GM23338 (cell line): ENCODE results near the gene CTSW. TPM values are rescaled to one million over a fixed set of nuclear protein-coding genes. Genes with fewer than 3 reads are reported as not detected.

ENCODE experiments used
- ATAC-seq: fragments of 200-7000 bp; cut with Tn5 transposase; 3 replicates; pipeline ENCODE4 v1.9.1; 2020
- DNase-seq: peaks from one replicate; pipeline ENCODE4 v3.0.0-alpha.2; 2015; ENCODE audit warnings: low spot score
- H2AFZ ChIP-seq: fragments of 200-600 bp; sonication (generic); 2 replicates; pipeline ENCODE4 v1.8.0; 2016; ENCODE audit warnings: antibody characterized with exemption, mild to moderate bottlenecking, moderate library complexity
- H3F3A ChIP-seq: fragments of 200-600 bp; sonication (generic); replicated peaks from 2 replicates; pipeline ENCODE4 v1.8.0; 2017; ENCODE audit warnings: antibody characterized with exemption, mixed run types, low read depth
- H3K27ac ChIP-seq: fragments of 200-600 bp; sonication (generic); 2 replicates; pipeline ENCODE4 v1.6.1; 2016; ENCODE audit warnings: low read depth
- H3K27me3 ChIP-seq: fragments of 200-600 bp; sonication (generic); 2 replicates; pipeline ENCODE4 v1.8.0; 2016; ENCODE audit warnings: mild to moderate bottlenecking, mixed run types, moderate library complexity; ENCODE audit not compliant: insufficient read depth
- H3K36me3 ChIP-seq: fragments of 200-600 bp; sonication (generic); 2 replicates; pipeline ENCODE4 v1.8.0; 2016; ENCODE audit warnings: mild to moderate bottlenecking; ENCODE audit not compliant: insufficient read depth
- H3K4me1 ChIP-seq: fragments of 200-600 bp; sonication (generic); 2 replicates; pipeline ENCODE4 v1.8.0; 2016; ENCODE audit warnings: mild to moderate bottlenecking, moderate library complexity; ENCODE audit not compliant: insufficient read depth
- H3K4me2 ChIP-seq: fragments of 200-600 bp; sonication (generic); 2 replicates; pipeline ENCODE4 v1.7.1; 2017; ENCODE audit warnings: mixed run types
- H3K4me3 ChIP-seq: fragments of 200-600 bp; sonication (generic); 2 replicates; pipeline ENCODE4 v1.6.1; 2016; ENCODE audit warnings: mixed run types
- H3K79me2 ChIP-seq: fragments of 200-600 bp; sonication (generic); replicated peaks from 2 replicates; pipeline ENCODE4 v1.8.0; 2017; ENCODE audit warnings: mild to moderate bottlenecking; ENCODE audit not compliant: insufficient read depth
- H3K9me2 ChIP-seq: fragments of 200-600 bp; sonication (generic); 2 replicates; pipeline ENCODE4 v1.8.0; 2017; ENCODE audit not compliant: insufficient read depth
- H4K20me1 ChIP-seq: fragments of 200-600 bp; sonication (generic); replicated peaks from 2 replicates; pipeline ENCODE4 v1.8.0; 2017; ENCODE audit warnings: mild to moderate bottlenecking; ENCODE audit not compliant: insufficient read depth
- H3K27ac Mint-ChIP-seq: 2 replicates; pipeline ENCODE4 v1.8.0; 2020; ENCODE audit warnings: inconsistent platforms, mild to moderate bottlenecking, moderate library complexity, mixed read lengths
- H3K27me3 Mint-ChIP-seq: 3 replicates; pipeline ENCODE4 v1.8.0; 2022; ENCODE audit warnings: low read depth, mild to moderate bottlenecking, moderate library complexity, mixed read lengths, inconsistent platforms; ENCODE audit not compliant: insufficient read depth, poor library complexity
- H3K36me3 Mint-ChIP-seq: 3 replicates; pipeline ENCODE4 v1.8.0; 2021; ENCODE audit warnings: low read depth, mild to moderate bottlenecking, inconsistent platforms, moderate library complexity, mixed read lengths
- H3K4me1 Mint-ChIP-seq: 3 replicates; pipeline ENCODE4 v1.8.0; 2020; ENCODE audit warnings: mild to moderate bottlenecking, inconsistent platforms, mixed read lengths
- H3K4me3 Mint-ChIP-seq: 3 replicates; pipeline ENCODE4 v1.8.0; 2021; ENCODE audit warnings: moderate library complexity, mild to moderate bottlenecking, inconsistent platforms, mixed read lengths
- H3K9me3 Mint-ChIP-seq: 3 replicates; pipeline ENCODE4 v1.8.0; 2020; ENCODE audit warnings: moderate library complexity, mild to moderate bottlenecking, inconsistent platforms, mixed read lengths
- CREB1 ChIP-seq: fragments of 250-450 bp; sonication (Bioruptor Pico); IDR thresholded peaks from 2 replicates; pipeline ENCODE4 v1.5.0; 2020; ENCODE audit warnings: low read depth, mild to moderate bottlenecking, moderate library complexity
- EZH2 ChIP-seq: fragments of 200-600 bp; sonication (generic); IDR thresholded peaks from one replicate; pipeline ENCODE4 v1.8.0; 2017; ENCODE audit warnings: antibody characterized with exemption, mild to moderate bottlenecking, low read depth; ENCODE audit not compliant: unreplicated experiment
- EZH2phosphoT487 ChIP-seq: fragments of 200-600 bp; sonication (generic); IDR thresholded peaks from one replicate; pipeline ENCODE4 v1.8.1; 2018; ENCODE audit warnings: antibody characterized with exemption; ENCODE audit not compliant: unreplicated experiment
- JUNB ChIP-seq: IDR thresholded peaks from one replicate; pipeline ENCODE4 v1.6.1; 2016; ENCODE audit warnings: antibody characterized with exemption; ENCODE audit not compliant: unreplicated experiment
- NANOG ChIP-seq: IDR thresholded peaks from 2 replicates; pipeline ENCODE4 v1.6.1; 2016; ENCODE audit warnings: antibody characterized with exemption, borderline replicate concordance
- POLR2AphosphoS5 ChIP-seq: IDR thresholded peaks from 2 replicates; pipeline ENCODE4 v1.6.1; 2016; ENCODE audit warnings: antibody characterized with exemption, low read depth
- STAT1 ChIP-seq: IDR thresholded peaks from one replicate; pipeline ENCODE4 v1.6.1; 2016; ENCODE audit warnings: antibody characterized with exemption; ENCODE audit not compliant: unreplicated experiment
- polyA plus RNA-seq: library from polyadenylated mRNA; unstranded; fragments of >200 nt; fragmentation: Nextera tagmentation; extraction: Ambion mirVana; gene quantifications from 2 replicates; pipeline ENCODE4 v1.2.1, GENCODE V29; 2016
- total RNA-seq: library from RNA; depleted of rRNA; stranded (reverse); fragments of >200 nt; shearing (Covaris generic); gene quantifications from 2 replicates; pipeline ENCODE4 v1.2.3, GENCODE V29; 2014
- TF ChIP-seq, protein P1 (sequence below): IDR thresholded peaks from 2 replicates; pipeline ENCODE4 v1.6.1; 2016; ENCODE audit warnings: antibody characterized with exemption
- TF ChIP-seq, protein P2 (sequence below): IDR thresholded peaks from one replicate; pipeline ENCODE4 v1.6.1; 2018; ENCODE audit warnings: antibody characterized with exemption; ENCODE audit not compliant: unreplicated experiment
- TF ChIP-seq, protein P3 (sequence below), 2 experiments: fragments of 200-600 bp in 1 of 2; sonication (generic) in 1 of 2; conservative IDR thresholded peaks; 2 replicates each; pipeline versions ENCODE4 v1.5.1 to v1.6.1; 2016 to 2017; ENCODE audit warnings: antibody characterized with exemption in 2 of 2, low read depth in 2 of 2, mild to moderate bottlenecking in 2 of 2, moderate library complexity in 1 of 2

CTSW gene
- total and polyA plus RNA-seq, 2 experiments from 2014 or later, result not detected

DNA sequence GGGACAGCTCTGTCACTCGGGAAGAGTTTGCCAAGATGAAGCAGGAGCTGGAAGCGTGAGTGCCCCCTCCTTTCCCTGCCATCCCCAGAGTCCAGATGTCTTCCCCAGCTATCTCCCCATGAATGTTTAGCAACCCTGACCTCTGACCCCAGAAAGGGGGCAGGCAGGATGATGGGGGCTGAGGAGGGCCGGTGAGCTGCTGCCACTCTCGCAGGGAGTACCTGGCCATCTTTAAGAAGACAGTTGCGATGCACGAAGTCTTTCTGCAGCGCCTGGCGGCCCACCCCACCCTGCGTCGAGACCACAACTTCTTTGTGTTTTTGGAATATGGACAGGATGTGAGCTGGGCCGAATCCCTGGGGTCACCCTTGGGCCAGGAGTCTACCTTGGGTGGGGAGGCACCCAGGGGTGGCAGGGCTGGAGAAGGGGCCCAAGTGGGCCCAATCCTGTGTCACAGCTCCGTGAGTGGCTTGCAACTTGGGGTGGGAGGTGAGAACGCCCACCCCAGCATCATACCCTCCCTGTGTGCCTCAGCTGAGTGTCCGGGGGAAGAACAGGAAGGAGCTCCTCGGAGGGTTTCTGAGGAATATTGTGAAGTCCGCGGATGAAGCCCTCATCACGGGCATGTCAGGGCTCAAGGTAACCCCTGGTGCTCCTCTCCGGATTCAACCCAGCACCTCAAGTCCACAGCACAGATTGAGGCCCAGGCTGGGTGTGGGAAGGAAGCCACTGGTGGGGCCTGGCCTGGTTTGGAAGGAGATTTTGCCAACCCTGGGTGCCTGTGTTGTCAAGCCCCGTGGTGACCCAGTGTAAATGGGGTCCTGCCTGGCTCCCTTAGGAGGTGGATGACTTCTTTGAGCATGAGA is 29.2 kb upstream of the CTSW start (continued):
- TF ChIP-seq, protein P1, sequence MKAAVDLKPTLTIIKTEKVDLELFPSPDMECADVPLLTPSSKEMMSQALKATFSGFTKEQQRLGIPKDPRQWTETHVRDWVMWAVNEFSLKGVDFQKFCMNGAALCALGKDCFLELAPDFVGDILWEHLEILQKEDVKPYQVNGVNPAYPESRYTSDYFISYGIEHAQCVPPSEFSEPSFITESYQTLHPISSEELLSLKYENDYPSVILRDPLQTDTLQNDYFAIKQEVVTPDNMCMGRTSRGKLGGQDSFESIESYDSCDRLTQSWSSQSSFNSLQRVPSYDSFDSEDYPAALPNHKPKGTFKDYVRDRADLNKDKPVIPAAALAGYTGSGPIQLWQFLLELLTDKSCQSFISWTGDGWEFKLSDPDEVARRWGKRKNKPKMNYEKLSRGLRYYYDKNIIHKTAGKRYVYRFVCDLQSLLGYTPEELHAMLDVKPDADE, result no peak
- TF ChIP-seq JUNB (no peak), CREB1 (no peak), EZH2 (no peak), NANOG (no peak), POLR2AphosphoS5 (no peak), STAT1 (no peak)
- TF ChIP-seq, protein P2, sequence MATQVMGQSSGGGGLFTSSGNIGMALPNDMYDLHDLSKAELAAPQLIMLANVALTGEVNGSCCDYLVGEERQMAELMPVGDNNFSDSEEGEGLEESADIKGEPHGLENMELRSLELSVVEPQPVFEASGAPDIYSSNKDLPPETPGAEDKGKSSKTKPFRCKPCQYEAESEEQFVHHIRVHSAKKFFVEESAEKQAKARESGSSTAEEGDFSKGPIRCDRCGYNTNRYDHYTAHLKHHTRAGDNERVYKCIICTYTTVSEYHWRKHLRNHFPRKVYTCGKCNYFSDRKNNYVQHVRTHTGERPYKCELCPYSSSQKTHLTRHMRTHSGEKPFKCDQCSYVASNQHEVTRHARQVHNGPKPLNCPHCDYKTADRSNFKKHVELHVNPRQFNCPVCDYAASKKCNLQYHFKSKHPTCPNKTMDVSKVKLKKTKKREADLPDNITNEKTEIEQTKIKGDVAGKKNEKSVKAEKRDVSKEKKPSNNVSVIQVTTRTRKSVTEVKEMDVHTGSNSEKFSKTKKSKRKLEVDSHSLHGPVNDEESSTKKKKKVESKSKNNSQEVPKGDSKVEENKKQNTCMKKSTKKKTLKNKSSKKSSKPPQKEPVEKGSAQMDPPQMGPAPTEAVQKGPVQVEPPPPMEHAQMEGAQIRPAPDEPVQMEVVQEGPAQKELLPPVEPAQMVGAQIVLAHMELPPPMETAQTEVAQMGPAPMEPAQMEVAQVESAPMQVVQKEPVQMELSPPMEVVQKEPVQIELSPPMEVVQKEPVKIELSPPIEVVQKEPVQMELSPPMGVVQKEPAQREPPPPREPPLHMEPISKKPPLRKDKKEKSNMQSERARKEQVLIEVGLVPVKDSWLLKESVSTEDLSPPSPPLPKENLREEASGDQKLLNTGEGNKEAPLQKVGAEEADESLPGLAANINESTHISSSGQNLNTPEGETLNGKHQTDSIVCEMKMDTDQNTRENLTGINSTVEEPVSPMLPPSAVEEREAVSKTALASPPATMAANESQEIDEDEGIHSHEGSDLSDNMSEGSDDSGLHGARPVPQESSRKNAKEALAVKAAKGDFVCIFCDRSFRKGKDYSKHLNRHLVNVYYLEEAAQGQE, result no peak
- TF ChIP-seq, protein P3, sequence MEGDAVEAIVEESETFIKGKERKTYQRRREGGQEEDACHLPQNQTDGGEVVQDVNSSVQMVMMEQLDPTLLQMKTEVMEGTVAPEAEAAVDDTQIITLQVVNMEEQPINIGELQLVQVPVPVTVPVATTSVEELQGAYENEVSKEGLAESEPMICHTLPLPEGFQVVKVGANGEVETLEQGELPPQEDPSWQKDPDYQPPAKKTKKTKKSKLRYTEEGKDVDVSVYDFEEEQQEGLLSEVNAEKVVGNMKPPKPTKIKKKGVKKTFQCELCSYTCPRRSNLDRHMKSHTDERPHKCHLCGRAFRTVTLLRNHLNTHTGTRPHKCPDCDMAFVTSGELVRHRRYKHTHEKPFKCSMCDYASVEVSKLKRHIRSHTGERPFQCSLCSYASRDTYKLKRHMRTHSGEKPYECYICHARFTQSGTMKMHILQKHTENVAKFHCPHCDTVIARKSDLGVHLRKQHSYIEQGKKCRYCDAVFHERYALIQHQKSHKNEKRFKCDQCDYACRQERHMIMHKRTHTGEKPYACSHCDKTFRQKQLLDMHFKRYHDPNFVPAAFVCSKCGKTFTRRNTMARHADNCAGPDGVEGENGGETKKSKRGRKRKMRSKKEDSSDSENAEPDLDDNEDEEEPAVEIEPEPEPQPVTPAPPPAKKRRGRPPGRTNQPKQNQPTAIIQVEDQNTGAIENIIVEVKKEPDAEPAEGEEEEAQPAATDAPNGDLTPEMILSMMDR (conservative IDR thresholded peaks at IDR 0.05; ENCODE audit: low read depth in 2 of 2), result no peak

DNA sequence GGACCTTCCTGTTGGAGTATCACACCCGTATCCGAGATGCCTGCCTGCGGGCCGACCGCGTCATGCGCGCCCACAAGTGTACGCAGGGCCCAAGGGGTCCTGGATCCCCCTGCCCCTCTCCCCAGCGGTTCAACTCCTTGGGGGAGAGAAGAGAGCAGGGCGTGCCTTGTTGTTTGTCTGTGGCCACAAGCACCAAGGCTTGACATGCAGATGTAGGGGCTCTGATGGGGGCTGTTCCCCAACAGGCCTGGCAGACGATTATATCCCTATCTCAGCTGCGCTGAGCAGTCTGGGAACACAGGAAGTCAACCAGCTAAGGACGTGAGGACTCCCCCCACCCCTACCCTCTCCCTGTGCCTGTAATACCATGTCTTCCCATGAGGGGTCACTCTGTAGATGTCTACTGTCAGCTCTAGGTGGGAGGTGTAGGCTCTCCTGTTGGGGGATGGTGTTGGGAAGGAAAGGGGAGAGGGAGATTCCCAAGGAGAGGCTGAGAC is 28.5 kb upstream of the CTSW start:
- H3K9me3 Mint-ChIP-seq, result peaks cover 12% of the 10 kb centered on the region
- Histone ChIP-seq H3K4me3 (no peak overlapping the region), H3K27ac (no peak overlapping the region), H3K9me2 (no peaks in the 10 kb centered on the region), H3K79me2 (peaks cover 25% of the 10 kb centered on the region), H3K4me2 (no peak overlapping the region), H3F3A (peaks cover 49% of the 10 kb centered on the region), H4K20me1 (peaks cover 26% of the 10 kb centered on the region), H3K36me3 (peaks cover 28% of the 10 kb centered on the region), H3K4me1 (no peaks in the 10 kb centered on the region; the same call in 1 of the 2 replicates), H3K27me3 (no peaks in the 10 kb centered on the region), H2AFZ (no peak overlapping the region)
- DNase-seq (peak; percentile 90), ATAC-seq (peak; percentile 49)
- H3K36me3 Mint-ChIP-seq, result peaks cover 55% of the 10 kb centered on the region
- H3K4me1 Mint-ChIP-seq, result peaks cover 20% of the 10 kb centered on the region
- H3K27me3 Mint-ChIP-seq, result peaks cover 53% of the 10 kb centered on the region
- no peak for TF ChIP-seq NANOG
- no peak for TF ChIP-seq EZH2phosphoT487
- TF ChIP-seq, protein P3 (conservative IDR thresholded peaks at IDR 0.05; ENCODE audit: low read depth in 2 of 2), result peak; percentile 82 to 92
- peak overlapping the region; percentile 1; the same call in 1 of the 3 replicates for H3K4me3 Mint-ChIP-seq
- H3K27ac Mint-ChIP-seq, result no peak overlapping the region
